ENCODE results near the gene RCAN1. TPM values are rescaled to one million over a fixed set of nuclear protein-coding genes. Genes with fewer than 3 reads are reported as not detected.

The RCAN1 gene
- polyA plus RNA-seq, 1 donor (not counting 4 experiments of a cell fraction or from before 2014, with no cell fraction given), result 21.3 TPM

- Histone ChIP-seq H2AFZ (ENCODE audit: control insufficient read depth, low read length) (peak overlapping the region; percentile 79), H3K9ac (ENCODE audit: control insufficient read depth, extremely low read depth, insufficient read depth, low read length) (peak overlapping the region; percentile 84)
- dilution Hi-C loops (cut with MboI; ENCODE audit: extremely low pct_ligation_motif_present, low sequenced_read_pairs), result no loop called here
Measured at GRCh38 chr21:34526618-34527290, 88.2 kb downstream of the RCAN1 start.

GRCh38 chr21:34526241-34526617 is 88.7 kb downstream of the RCAN1 start:
- H3K4me1 ChIP-seq (ENCODE audit: control insufficient read depth, extremely low read depth, insufficient read depth, low read length), result peaks cover 14% of the 10 kb centered on the region
- DNase-seq (ENCODE audit: low read depth, low spot score) (no peak), FAIRE-seq (peak; percentile 68)
- no peaks in the 10 kb centered on the region for H4K20me1 ChIP-seq (ENCODE audit: control insufficient read depth, extremely low read depth, insufficient read depth, low read length)
- TF ChIP-seq EZH2 (IDR thresholded peaks at IDR 0.05; ENCODE audit: low read length), result no peak
- TF ChIP-seq CTCF (optimal IDR thresholded peaks at IDR 0.05 in 1 of 3, IDR thresholded peaks at IDR 0.05 in 1 of 3, conservative IDR thresholded peaks at IDR 0.05 in 1 of 3; ENCODE audit: extremely low read depth in 1 of 3, insufficient read depth in 2 of 3, low read length in 3 of 3), result no peak
- no peaks in the 10 kb centered on the region for H3K9me3 ChIP-seq (ENCODE audit: control insufficient read depth, low read depth, low read length)
- H2AFZ ChIP-seq (ENCODE audit: control insufficient read depth, low read length), result peak overlapping the region; percentile 79
- H3K9ac ChIP-seq (ENCODE audit: control insufficient read depth, extremely low read depth, insufficient read depth, low read length), result peak overlapping the region; percentile 84
- peaks cover 4% of the 10 kb centered on the region for H3K79me2 ChIP-seq (ENCODE audit: control insufficient read depth, insufficient read depth, low read length)
- no peaks in the 10 kb centered on the region for H3K27me3 ChIP-seq (ENCODE audit: control insufficient read depth, extremely low read depth, insufficient read depth, low read length)
- H3K27ac ChIP-seq (ENCODE audit: control insufficient read depth, insufficient read depth, low read length), result peak overlapping the region; percentile 92
- dilution Hi-C loops (cut with MboI; ENCODE audit: extremely low pct_ligation_motif_present, low sequenced_read_pairs), result no loop called here
- peak overlapping the region; percentile 24 to 85 (median 85) for H3K4me3 ChIP-seq (ENCODE audit: control insufficient read depth in 2 of 3, extremely low read depth in 1 of 3, insufficient read depth in 2 of 3, low read depth in 1 of 3, low read length in 3 of 3)
- H3K4me2 ChIP-seq (ENCODE audit: control insufficient read depth, extremely low read depth, insufficient read depth, low read depth, low read length), result peak overlapping the region; percentile 100
- H3K9me1 ChIP-seq (ENCODE audit: control insufficient read depth, extremely low read depth, insufficient read depth, low read length), result no peaks in the 10 kb centered on the region
- H3K36me3 ChIP-seq (ENCODE audit: control insufficient read depth in 2 of 2, extremely low read depth in 1 of 2, insufficient read depth in 2 of 2, low read length in 2 of 2), result peaks cover 3 to 7% of the 10 kb centered on the region in 2 experiments

More at GRCh38 chr21:34526618-34527290, 88.2 kb downstream of the RCAN1 start:
- no peaks in the 10 kb centered on the region for H4K20me1 ChIP-seq (ENCODE audit: control insufficient read depth, extremely low read depth, insufficient read depth, low read length)
- no peaks in the 10 kb centered on the region for H3K9me1 ChIP-seq (ENCODE audit: control insufficient read depth, extremely low read depth, insufficient read depth, low read length)
- H3K9me3 ChIP-seq (ENCODE audit: control insufficient read depth, low read depth, low read length), result no peaks in the 10 kb centered on the region
- DNase-seq (ENCODE audit: low read depth, low spot score), result peak; percentile 80
- TF ChIP-seq CTCF (optimal IDR thresholded peaks at IDR 0.05 in 1 of 3, IDR thresholded peaks at IDR 0.05 in 1 of 3, conservative IDR thresholded peaks at IDR 0.05 in 1 of 3; ENCODE audit: extremely low read depth in 1 of 3, insufficient read depth in 2 of 3, low read length in 3 of 3) (no peak), EZH2 (IDR thresholded peaks at IDR 0.05; ENCODE audit: low read length) (no peak)
- peak; percentile 99 for FAIRE-seq
- peaks cover 4% of the 10 kb centered on the region for H3K79me2 ChIP-seq (ENCODE audit: control insufficient read depth, insufficient read depth, low read length)
- peak overlapping the region; percentile 100 for H3K4me2 ChIP-seq (ENCODE audit: control insufficient read depth, extremely low read depth, insufficient read depth, low read depth, low read length)
- peaks cover 14% of the 10 kb centered on the region for H3K4me1 ChIP-seq (ENCODE audit: control insufficient read depth, extremely low read depth, insufficient read depth, low read length)
- H3K4me3 ChIP-seq (ENCODE audit: control insufficient read depth in 2 of 3, extremely low read depth in 1 of 3, insufficient read depth in 2 of 3, low read depth in 1 of 3, low read length in 3 of 3), result peak overlapping the region; percentile 24 to 85 (median 85)
- no peaks in the 10 kb centered on the region for H3K27me3 ChIP-seq (ENCODE audit: control insufficient read depth, extremely low read depth, insufficient read depth, low read length)
- H3K36me3 ChIP-seq (ENCODE audit: control insufficient read depth in 2 of 2, extremely low read depth in 1 of 2, insufficient read depth in 2 of 2, low read length in 2 of 2), result peaks cover 0 to 7% of the 10 kb centered on the region in 2 experiments
- H3K27ac ChIP-seq (ENCODE audit: control insufficient read depth, insufficient read depth, low read length), result peak overlapping the region; percentile 92
